Urinary bladder (tissue), 4 donors: ENCODE data around the gene RHEBL1. TPM values are rescaled to one million over a fixed set of nuclear protein-coding genes. Genes with fewer than 3 reads are reported as not detected.

Experiments
- DNase-seq: peaks from one replicate; pipeline ENCODE4 v3.0.0-alpha.2; 2015; ENCODE audit errors: extremely low spot score
- H3K27ac ChIP-seq: one replicate; pipeline ENCODE4 v1.5.1; 2013; ENCODE audit warnings: low read depth, mild to moderate bottlenecking, moderate library complexity
- H3K36me3 ChIP-seq: one replicate; pipeline ENCODE4 v1.6.1; 2013; ENCODE audit warnings: mild to moderate bottlenecking, moderate library complexity; ENCODE audit not compliant: insufficient read depth
- H3K4me1 ChIP-seq: one replicate; pipeline ENCODE4 v1.6.1; 2013; ENCODE audit warnings: mild to moderate bottlenecking, moderate library complexity; ENCODE audit not compliant: insufficient read depth
- H3K4me3 ChIP-seq: one replicate; pipeline ENCODE4 v1.5.1; 2013; ENCODE audit warnings: low read depth, low read length
- WGBS: extraction: QIAGEN DNeasy Blood & Tissue Kit; methylation state at CpG from one replicate; pipeline ENCODE4 v1.1.7; 2013; 5-methylcytosine and 5-hydroxymethylcytosine counted together
- polyA plus RNA-seq: library from polyadenylated mRNA; stranded (reverse); fragments of 200-250 nt; gene quantifications from one replicate; pipeline ENCODE4 v1.2.3, GENCODE V29; 2013
- total RNA-seq: library from RNA; depleted of rRNA; stranded (reverse); fragments of >200 nt; gene quantifications from one replicate; pipeline ENCODE4 v1.2.3, GENCODE V29; 2014
- donor health status: healthy with polysubstance abuse.
- donor health status: healthy.

Gene RHEBL1
- total and polyA plus RNA-seq, 2 donors: 0.68 TPM; not detected in 1

- WGBS: 90% methylated on average over 18 of the region's 18 CpGs
- H3K27ac ChIP-seq: no peak overlapping the region
- peaks cover 17% of the 10 kb centered on the region for H3K36me3 ChIP-seq
- H3K4me3 ChIP-seq: no peak overlapping the region
- no peaks in the 10 kb centered on the region for H3K4me1 ChIP-seq
- DNase-seq: no peak
These were observed 27.8 kb downstream of the RHEBL1 start for GRCh38 chr12:49041881-49042484.

- Histone ChIP-seq H3K36me3 (peaks cover 17% of the 10 kb centered on the region), H3K27ac (no peak overlapping the region), H3K4me3 (no peak overlapping the region), H3K4me1 (no peaks in the 10 kb centered on the region)
- DNase-seq: no peak
- 93% methylated on average over 31 of the region's 31 CpGs for WGBS
These were observed 28.5 kb downstream of the RHEBL1 start for GRCh38 chr12:49041036-49041880.

GRCh38 chr12:49040364-49040855, 29.4 kb downstream of the RHEBL1 start:
- no peaks in the 10 kb centered on the region for H3K4me1 ChIP-seq
- no peak overlapping the region for H3K27ac ChIP-seq
- DNase-seq: no peak
- no peak overlapping the region for H3K4me3 ChIP-seq
- peaks cover 13% of the 10 kb centered on the region for H3K36me3 ChIP-seq
- 93% methylated on average over 14 of the region's 14 CpGs for WGBS

GRCh38 chr12:49039421-49040363, 30.1 kb downstream of the RHEBL1 start:
- no peak overlapping the region for H3K27ac ChIP-seq
- DNase-seq: no peak
- whole genome bisulfite sequencing: 92% methylated on average over 30 of the region's 30 CpGs

GRCh38 chr12:49038291-49038955, 31.4 kb downstream of the RHEBL1 start:
- Histone ChIP-seq H3K4me3 (no peak overlapping the region), H3K36me3 (peaks cover 6% of the 10 kb centered on the region), H3K27ac (no peak overlapping the region), H3K4me1 (no peaks in the 10 kb centered on the region)
- WGBS: 94% methylated on average over 20 of the region's 20 CpGs
- DNase-seq: no peak

More at GRCh38 chr12:49039421-49040363, 30.1 kb downstream of the RHEBL1 start:
- Histone ChIP-seq H3K4me3 (no peak overlapping the region), H3K36me3 (peaks cover 8% of the 10 kb centered on the region), H3K4me1 (no peaks in the 10 kb centered on the region)

- Histone ChIP-seq H3K27ac (no peak overlapping the region), H3K36me3 (peaks cover 9% of the 10 kb centered on the region), H3K4me3 (no peak overlapping the region), H3K4me1 (no peaks in the 10 kb centered on the region)
- DNase-seq: no peak
- 89% methylated on average over 7 of the region's 7 CpGs for WGBS
These were observed 31.9 kb downstream of the RHEBL1 start for GRCh38 chr12:49037947-49038237.

GRCh38 chr12:49037111-49037946, 32.5 kb downstream of the RHEBL1 start:
- DNase-seq: no peak
- H3K4me1 ChIP-seq: no peaks in the 10 kb centered on the region
- H3K36me3 ChIP-seq: peaks cover 11% of the 10 kb centered on the region
- no peak overlapping the region for H3K4me3 ChIP-seq
- WGBS: 94% methylated on average over 9 of the region's 9 CpGs
- no peak overlapping the region for H3K27ac ChIP-seq

- DNase-seq: no peak
- WGBS: 92% methylated on average over 4 of the region's 4 CpGs
- no peaks in the 10 kb centered on the region for H3K4me1 ChIP-seq
- H3K36me3 ChIP-seq: peaks cover 8% of the 10 kb centered on the region
- no peak overlapping the region for H3K4me3 ChIP-seq
- no peak overlapping the region for H3K27ac ChIP-seq
These were observed 33.8 kb downstream of the RHEBL1 start for GRCh38 chr12:49036029-49036428.

- H3K4me1 ChIP-seq: no peaks in the 10 kb centered on the region
- DNase-seq: no peak
- 84% methylated on average over 4 of the region's 4 CpGs for WGBS
- no peak overlapping the region for H3K4me3 ChIP-seq
- peaks cover 7% of the 10 kb centered on the region for H3K36me3 ChIP-seq
- no peak overlapping the region for H3K27ac ChIP-seq
These were observed 35.5 kb downstream of the RHEBL1 start for GRCh38 chr12:49034286-49034622.

GRCh38 chr12:49033611-49034285, 36.0 kb downstream of the RHEBL1 start:
- Histone ChIP-seq H3K36me3 (peaks cover 7% of the 10 kb centered on the region), H3K27ac (no peak overlapping the region), H3K4me1 (no peaks in the 10 kb centered on the region), H3K4me3 (no peak overlapping the region)
- WGBS: 74% methylated on average over 12 of the region's 12 CpGs
- DNase-seq: no peak

- Histone ChIP-seq H3K36me3 (peaks cover 6% of the 10 kb centered on the region), H3K4me1 (no peaks in the 10 kb centered on the region), H3K27ac (no peak overlapping the region), H3K4me3 (no peak overlapping the region)
- DNase-seq: no peak
- WGBS: 90% methylated on average over 3 of the region's 3 CpGs
These were observed 36.9 kb downstream of the RHEBL1 start for GRCh38 chr12:49032679-49033447.
